ENCODE measurements around the gene PRPSAP2.

- TF ChIP-seq EZH2 (IDR thresholded peaks at IDR 0.05; ENCODE audit: borderline replicate concordance, low read length) (no peak), CTCF (conservative IDR thresholded peaks at IDR 0.05 in 1 of 2, IDR thresholded peaks at IDR 0.05 in 1 of 2; ENCODE audit: extremely low read depth in 1 of 2, insufficient read depth in 1 of 2, low read depth in 1 of 2, low read length in 2 of 2) (no peak)
Observed at GRCh38 chr17:18978655-18979054, 120.7 kb downstream of the PRPSAP2 start.
